ENCODE measurements around the gene THRAP3. TPM values are rescaled to one million over a fixed set of nuclear protein-coding genes. Genes with fewer than 3 reads are reported as not detected.

THRAP3 gene
- total and polyA plus RNA-seq, 9 of the 15 experiments (the other 6 are each of a cell fraction or from before 2014, with no cell fraction given), result 66.2 to 135 (median 113) TPM

DNA sequence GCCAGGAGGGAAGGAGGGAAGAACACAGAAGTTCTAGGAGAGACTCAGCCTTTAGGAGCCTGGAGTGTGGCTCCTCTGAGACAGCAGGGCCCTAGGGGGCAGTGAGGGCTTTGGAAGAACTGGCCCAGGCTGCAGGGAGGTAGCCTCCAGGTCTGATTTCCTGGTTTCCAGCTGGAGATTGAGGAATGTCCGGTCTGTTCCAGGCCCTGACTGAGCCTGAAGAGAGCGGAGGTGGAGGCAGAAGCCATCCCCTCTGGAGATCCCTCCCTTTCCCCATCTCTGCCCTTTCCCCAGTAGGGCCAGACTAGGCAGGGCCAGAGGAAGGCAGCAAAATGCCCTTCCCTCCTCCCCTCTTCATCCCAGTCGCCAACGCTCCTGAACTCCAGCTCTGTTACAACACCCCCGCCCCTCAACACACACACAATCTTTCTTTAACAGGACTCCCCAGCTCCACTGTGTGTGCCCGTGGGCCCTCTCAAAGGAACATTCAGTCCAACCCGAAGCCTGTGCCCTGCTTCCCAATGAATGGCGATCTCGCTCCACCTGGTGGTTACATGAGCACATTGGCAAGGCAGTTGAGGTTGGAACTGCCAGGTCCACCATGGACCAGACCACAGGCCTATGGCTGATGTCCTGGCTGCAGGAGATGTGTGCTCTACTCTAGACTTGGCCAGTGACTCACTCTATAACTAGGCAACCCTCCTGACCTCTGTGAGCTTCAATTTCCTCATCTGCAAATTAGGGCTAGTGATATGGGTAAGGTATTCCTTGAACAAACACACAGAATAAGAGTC is 36.2 kb upstream of the THRAP3 start:
- H3K36me3 ChIP-seq (ENCODE audit: control insufficient read depth, insufficient read depth, low read length), result no peaks in the 10 kb centered on the region
- WGBS (ENCODE audit: insufficient coverage, low coverage, missing lambda C conversion rate), result 10% methylated on average over 9 of the region's 9 CpGs
- H3K4me1 ChIP-seq (replicated peaks in 1 of 2; ENCODE audit: control insufficient read depth in 2 of 2, insufficient read depth in 2 of 2, low read length in 2 of 2), result peaks cover 5 to 6% of the 10 kb centered on the region in 2 experiments; a peak in 3 of 5 replicates
- DNase-seq (ENCODE audit: extremely low read depth in 1 of 4, low spot score in 3 of 4) (peak; percentile 75 to 90 (median 82)), FAIRE-seq (peak; percentile 93), ATAC-seq (peak; percentile 98)
- POLR2A ChIA-PET, result interaction anchor here (0.6 to 2.7 kb wide), 12 partner anchors 12 to 1572 kb away, joined by 3 to 16 read pairs (median 4); partner anchors contain the start of genes THRAP3 and TRAPPC3
- intact Hi-C loops (cut with micrococcal nuclease), result loop anchor here (1.0 to 10.0 kb wide), 5 partner anchors 27 to 237 kb away; partner anchors contain the start of gene TRAPPC3
- peak overlapping the region; percentile 22 to 63; a peak in 3 of 4 replicates for H3K9ac ChIP-seq (ENCODE audit: insufficient read depth in 1 of 2, low read depth in 2 of 2, low read length in 2 of 2)
- no peaks in the 10 kb centered on the region for H3K27me3 ChIP-seq (ENCODE audit: control insufficient read depth in 2 of 2, insufficient read depth in 2 of 2, low read length in 2 of 2)
- peak overlapping the region; percentile 90 for H2AFZ ChIP-seq (ENCODE audit: low read depth, low read length)
- H3K27ac ChIP-seq (ENCODE audit: extremely low read depth, low read depth, low read length), result peak overlapping the region; percentile 6; the same call in 1 of the 3 replicates
- no TSS peak for BruUV-seq (replicated peaks)
- no peaks in the 10 kb centered on the region for H4K20me1 ChIP-seq (replicated peaks; ENCODE audit: control insufficient read depth, insufficient read depth, low read length)
- no peaks in the 10 kb centered on the region for H3K9me3 ChIP-seq (replicated peaks; ENCODE audit: control insufficient read depth, insufficient read depth, low read depth, low read length)
- in situ Hi-C loops (cut with MboI), result loop anchor here (5.0 kb wide), 1 partner anchor 96 kb away; no protein-coding TSS in a partner anchor
- H3K9me1 ChIP-seq (ENCODE audit: control insufficient read depth, insufficient read depth, low read length), result no peaks in the 10 kb centered on the region
- no peaks in the 10 kb centered on the region for H3K79me2 ChIP-seq (ENCODE audit: control insufficient read depth, insufficient read depth, low read length)
- CTCF ChIA-PET (ENCODE audit: low intra/inter-chr PET ratio), result interaction anchor here (1.1 to 4.1 kb wide), 6 partner anchors 38 to 233 kb away, joined by 4 to 64 read pairs (median 10); partner anchors contain the start of gene TRAPPC3
- H3K4me3 ChIP-seq, result no peak overlapping the region
- peak overlapping the region; percentile 24; the same call in 1 of the 2 replicates for H3K4me2 ChIP-seq (ENCODE audit: insufficient read depth, low read length)
- TF ChIP-seq BCOR (IDR thresholded peaks at IDR 0.05) (peak; percentile 45; the same call in 1 of the 2 replicates), ZNF707 (CRISPR knock-in tag; conservative IDR thresholded peaks at IDR 0.05) (no peak), PPARD (CRISPR knock-in tag; IDR thresholded peaks at IDR 0.05) (no peak), ZNF134 (CRISPR knock-in tag; conservative IDR thresholded peaks at IDR 0.05) (no peak), NR4A1 (CRISPR knock-in tag; IDR thresholded peaks at IDR 0.05) (no peak), NR4A1 (tag; IDR thresholded peaks at IDR 0.05) (0 out of 2 replicates have a peak, but pooled peaks have one; percentile 40), ERF (CRISPR knock-in tag; IDR thresholded peaks at IDR 0.05) (no peak), PHF20 (IDR thresholded peaks at IDR 0.05; ENCODE audit: partially characterized antibody) (no peak), NCOA6 (IDR thresholded peaks at IDR 0.05) (no peak), PCBP1 (IDR thresholded peaks at IDR 0.05; ENCODE audit: low read depth, low read length, poor library complexity, severe bottlenecking) (no peak), YY1 (IDR thresholded peaks at IDR 0.05; ENCODE audit: borderline replicate concordance in 1 of 3, control insufficient read depth in 1 of 3, extremely low read depth in 1 of 3, insufficient read depth in 3 of 3, insufficient read length in 1 of 3, insufficient replicate concordance in 2 of 3, low read depth in 1 of 3, low read length in 2 of 3) (peak in 2 of 3 experiments; percentile 18 to 68)
- TF ChIP-seq, protein P1, sequence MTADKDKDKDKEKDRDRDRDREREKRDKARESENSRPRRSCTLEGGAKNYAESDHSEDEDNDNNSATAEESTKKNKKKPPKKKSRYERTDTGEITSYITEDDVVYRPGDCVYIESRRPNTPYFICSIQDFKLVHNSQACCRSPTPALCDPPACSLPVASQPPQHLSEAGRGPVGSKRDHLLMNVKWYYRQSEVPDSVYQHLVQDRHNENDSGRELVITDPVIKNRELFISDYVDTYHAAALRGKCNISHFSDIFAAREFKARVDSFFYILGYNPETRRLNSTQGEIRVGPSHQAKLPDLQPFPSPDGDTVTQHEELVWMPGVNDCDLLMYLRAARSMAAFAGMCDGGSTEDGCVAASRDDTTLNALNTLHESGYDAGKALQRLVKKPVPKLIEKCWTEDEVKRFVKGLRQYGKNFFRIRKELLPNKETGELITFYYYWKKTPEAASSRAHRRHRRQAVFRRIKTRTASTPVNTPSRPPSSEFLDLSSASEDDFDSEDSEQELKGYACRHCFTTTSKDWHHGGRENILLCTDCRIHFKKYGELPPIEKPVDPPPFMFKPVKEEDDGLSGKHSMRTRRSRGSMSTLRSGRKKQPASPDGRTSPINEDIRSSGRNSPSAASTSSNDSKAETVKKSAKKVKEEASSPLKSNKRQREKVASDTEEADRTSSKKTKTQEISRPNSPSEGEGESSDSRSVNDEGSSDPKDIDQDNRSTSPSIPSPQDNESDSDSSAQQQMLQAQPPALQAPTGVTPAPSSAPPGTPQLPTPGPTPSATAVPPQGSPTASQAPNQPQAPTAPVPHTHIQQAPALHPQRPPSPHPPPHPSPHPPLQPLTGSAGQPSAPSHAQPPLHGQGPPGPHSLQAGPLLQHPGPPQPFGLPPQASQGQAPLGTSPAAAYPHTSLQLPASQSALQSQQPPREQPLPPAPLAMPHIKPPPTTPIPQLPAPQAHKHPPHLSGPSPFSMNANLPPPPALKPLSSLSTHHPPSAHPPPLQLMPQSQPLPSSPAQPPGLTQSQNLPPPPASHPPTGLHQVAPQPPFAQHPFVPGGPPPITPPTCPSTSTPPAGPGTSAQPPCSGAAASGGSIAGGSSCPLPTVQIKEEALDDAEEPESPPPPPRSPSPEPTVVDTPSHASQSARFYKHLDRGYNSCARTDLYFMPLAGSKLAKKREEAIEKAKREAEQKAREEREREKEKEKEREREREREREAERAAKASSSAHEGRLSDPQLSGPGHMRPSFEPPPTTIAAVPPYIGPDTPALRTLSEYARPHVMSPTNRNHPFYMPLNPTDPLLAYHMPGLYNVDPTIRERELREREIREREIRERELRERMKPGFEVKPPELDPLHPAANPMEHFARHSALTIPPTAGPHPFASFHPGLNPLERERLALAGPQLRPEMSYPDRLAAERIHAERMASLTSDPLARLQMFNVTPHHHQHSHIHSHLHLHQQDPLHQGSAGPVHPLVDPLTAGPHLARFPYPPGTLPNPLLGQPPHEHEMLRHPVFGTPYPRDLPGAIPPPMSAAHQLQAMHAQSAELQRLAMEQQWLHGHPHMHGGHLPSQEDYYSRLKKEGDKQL (CRISPR knock-in tag; IDR thresholded peaks at IDR 0.05; ENCODE audit: borderline replicate concordance), result no peak
- TF ChIP-seq, protein P2, sequence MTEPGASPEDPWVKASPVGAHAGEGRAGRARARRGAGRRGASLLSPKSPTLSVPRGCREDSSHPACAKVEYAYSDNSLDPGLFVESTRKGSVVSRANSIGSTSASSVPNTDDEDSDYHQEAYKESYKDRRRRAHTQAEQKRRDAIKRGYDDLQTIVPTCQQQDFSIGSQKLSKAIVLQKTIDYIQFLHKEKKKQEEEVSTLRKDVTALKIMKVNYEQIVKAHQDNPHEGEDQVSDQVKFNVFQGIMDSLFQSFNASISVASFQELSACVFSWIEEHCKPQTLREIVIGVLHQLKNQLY (CRISPR knock-in tag; conservative IDR thresholded peaks at IDR 0.05), result 0 out of 4 replicates have a peak, but pooled peaks of 1 of the 2 experiments have one; percentile 57

All from K562 (cell line).